Measurements from ENCODE around the gene FZD1. TPM values are rescaled to one million over a fixed set of nuclear protein-coding genes. Genes with fewer than 3 reads are reported as not detected.

Gene FZD1
- total RNA-seq, 4 donors from 2014 or later, result 25.8 to 82.0 (median 74.7) TPM

DNA sequence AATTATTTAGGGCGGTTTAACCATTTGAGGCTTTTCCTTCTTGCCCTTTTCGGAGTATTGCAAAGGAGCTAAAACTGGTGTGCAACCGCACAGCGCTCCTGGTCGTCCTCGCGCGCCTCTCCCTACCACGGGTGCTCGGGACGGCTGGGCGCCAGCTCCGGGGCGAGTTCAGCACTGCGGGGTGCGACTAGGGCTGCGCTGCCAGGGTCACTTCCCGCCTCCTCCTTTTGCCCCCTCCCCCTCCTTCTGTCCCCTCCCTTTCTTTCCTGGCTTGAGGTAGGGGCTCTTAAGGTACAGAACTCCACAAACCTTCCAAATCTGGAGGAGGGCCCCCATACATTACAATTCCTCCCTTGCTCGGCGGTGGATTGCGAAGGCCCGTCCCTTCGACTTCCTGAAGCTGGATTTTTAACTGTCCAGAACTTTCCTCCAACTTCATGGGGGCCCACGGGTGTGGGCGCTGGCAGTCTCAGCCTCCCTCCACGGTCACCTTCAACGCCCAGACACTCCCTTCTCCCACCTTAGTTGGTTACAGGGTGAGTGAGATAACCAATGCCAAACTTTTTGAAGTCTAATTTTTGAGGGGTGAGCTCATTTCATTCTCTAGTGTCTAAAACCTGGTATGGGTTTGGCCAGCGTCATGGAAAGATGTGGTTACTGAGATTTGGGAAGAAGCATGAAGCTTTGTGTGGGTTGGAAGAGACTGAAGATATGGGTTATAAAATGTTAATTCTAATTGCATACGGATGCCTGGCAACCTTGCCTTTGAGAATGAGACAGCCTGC lies 3.1 kb downstream of the FZD1 start:
- 53 to 55% methylated on average over 29 of the region's 29 CpGs for WGBS, 2 donors
- Histone ChIP-seq H3K27me3 (no peaks in the 10 kb centered on the region), H3K4me3 (peak overlapping the region; percentile 60 to 89 (median 66)), H3K36me3 (no peaks in the 10 kb centered on the region), H3K27ac (peak overlapping the region in 3 of 4 donors; percentile 57 to 99 (median 91)), H3K4me1 (peaks cover 0 to 61% (median 20%) of the 10 kb centered on the region in 4 donors), H3K9me3 (no peaks in the 10 kb centered on the region)
- peak in 1 of 2 donors; percentile 40 for DNase-seq (ENCODE audit: low spot score in 2 of 2)
- TF ChIP-seq EP300 (IDR thresholded peaks at IDR 0.05) (no peak), POLR2A (IDR thresholded peaks at IDR 0.05) (no peak)
- TF ChIP-seq, protein P1, sequence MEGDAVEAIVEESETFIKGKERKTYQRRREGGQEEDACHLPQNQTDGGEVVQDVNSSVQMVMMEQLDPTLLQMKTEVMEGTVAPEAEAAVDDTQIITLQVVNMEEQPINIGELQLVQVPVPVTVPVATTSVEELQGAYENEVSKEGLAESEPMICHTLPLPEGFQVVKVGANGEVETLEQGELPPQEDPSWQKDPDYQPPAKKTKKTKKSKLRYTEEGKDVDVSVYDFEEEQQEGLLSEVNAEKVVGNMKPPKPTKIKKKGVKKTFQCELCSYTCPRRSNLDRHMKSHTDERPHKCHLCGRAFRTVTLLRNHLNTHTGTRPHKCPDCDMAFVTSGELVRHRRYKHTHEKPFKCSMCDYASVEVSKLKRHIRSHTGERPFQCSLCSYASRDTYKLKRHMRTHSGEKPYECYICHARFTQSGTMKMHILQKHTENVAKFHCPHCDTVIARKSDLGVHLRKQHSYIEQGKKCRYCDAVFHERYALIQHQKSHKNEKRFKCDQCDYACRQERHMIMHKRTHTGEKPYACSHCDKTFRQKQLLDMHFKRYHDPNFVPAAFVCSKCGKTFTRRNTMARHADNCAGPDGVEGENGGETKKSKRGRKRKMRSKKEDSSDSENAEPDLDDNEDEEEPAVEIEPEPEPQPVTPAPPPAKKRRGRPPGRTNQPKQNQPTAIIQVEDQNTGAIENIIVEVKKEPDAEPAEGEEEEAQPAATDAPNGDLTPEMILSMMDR (IDR thresholded peaks at IDR 0.05), result no peak

DNA sequence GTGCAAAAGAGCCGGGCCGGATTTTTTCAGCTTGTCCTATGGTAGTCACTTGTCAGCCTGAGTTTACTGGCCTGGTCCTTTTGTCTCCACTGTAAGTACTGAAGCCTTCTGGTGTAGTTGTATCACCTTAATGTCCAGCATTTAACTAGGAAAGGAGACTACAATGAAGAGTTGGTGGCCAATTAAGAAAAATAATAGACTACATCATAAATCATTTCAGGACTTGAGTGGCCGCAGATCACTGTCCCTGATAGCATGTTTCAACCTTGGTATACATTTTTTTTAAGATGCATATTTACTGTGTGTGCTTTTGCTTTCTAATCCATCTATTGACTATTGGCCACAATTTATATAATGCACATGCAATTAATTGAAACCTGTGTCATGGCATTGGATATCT lies 6.1 kb downstream of the FZD1 start:
- no peak overlapping the region for H3K27ac ChIP-seq
- whole genome bisulfite sequencing, 2 donors, result 67 to 68% methylated on average over 3 of the region's 3 CpGs
- no peaks in the 10 kb centered on the region for H3K36me3 ChIP-seq
- TF ChIP-seq, protein P1 (IDR thresholded peaks at IDR 0.05), result no peak
- TF ChIP-seq POLR2A (IDR thresholded peaks at IDR 0.05) (no peak), EP300 (IDR thresholded peaks at IDR 0.05) (no peak)
- H3K27me3 ChIP-seq, result no peaks in the 10 kb centered on the region
- H3K9me3 ChIP-seq, result no peaks in the 10 kb centered on the region
- peaks cover 0 to 53% (median 20%) of the 10 kb centered on the region in 4 donors for H3K4me1 ChIP-seq
- no peak for DNase-seq (ENCODE audit: low spot score in 2 of 2)
- peak overlapping the region in 1 of 4 donors; percentile 0 for H3K4me3 ChIP-seq

DNA sequence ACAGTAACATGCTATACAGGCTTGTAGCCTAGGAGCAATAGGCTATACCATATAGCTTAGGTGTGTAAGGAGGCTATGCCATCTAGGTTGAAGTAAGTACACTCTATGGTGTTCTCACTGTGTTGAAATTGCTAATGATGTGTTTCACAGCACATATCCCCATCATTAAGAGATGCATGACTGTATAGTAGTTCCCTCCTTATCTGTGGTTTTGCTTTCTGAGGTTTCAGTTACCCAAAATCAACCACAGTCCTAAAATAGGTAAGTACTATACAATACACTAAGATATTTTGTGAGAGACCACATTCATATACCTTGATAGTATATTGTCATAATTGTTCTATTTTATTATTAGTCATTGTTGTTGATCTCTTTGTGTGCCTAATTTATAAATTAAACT lies 12.7 kb downstream of the FZD1 start:
- H3K36me3 ChIP-seq, result no peaks in the 10 kb centered on the region
- H3K9me3 ChIP-seq, result no peaks in the 10 kb centered on the region
- H3K27me3 ChIP-seq, result no peaks in the 10 kb centered on the region
- TF ChIP-seq, protein P1 (IDR thresholded peaks at IDR 0.05), result no peak
- TF ChIP-seq EP300 (IDR thresholded peaks at IDR 0.05) (no peak), POLR2A (IDR thresholded peaks at IDR 0.05) (no peak)
- H3K27ac ChIP-seq, result no peak overlapping the region
- DNase-seq (ENCODE audit: low spot score in 2 of 2), result no peak
- H3K4me3 ChIP-seq, result no peak overlapping the region
- H3K4me1 ChIP-seq, result no peaks in the 10 kb centered on the region

DNA sequence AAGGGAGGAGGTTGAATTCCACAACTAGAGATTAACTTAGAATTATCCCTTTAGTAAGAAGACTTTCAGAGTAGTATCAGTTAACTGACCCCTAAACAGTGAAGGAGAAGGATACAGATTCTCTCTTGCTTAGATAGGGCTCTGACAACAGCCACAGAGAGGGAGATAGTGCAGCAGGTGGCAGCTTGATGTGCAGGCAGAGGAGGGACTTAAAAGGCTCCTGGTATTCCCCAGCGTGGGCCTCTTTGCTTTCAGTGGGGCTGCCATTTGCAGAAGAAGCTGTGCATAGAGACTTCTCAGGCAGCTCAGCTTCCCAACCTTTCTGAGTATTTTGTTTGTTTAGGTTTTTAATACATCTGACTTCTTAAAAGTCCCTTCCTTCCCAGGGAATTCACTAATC lies 16.0 kb downstream of the FZD1 start:
- Histone ChIP-seq H3K9me3 (no peaks in the 10 kb centered on the region), H3K36me3 (no peaks in the 10 kb centered on the region), H3K27me3 (no peaks in the 10 kb centered on the region), H3K27ac (no peak overlapping the region), H3K4me1 (peaks cover 0 to 2% (median 0%) of the 10 kb centered on the region in 4 donors), H3K4me3 (no peak overlapping the region)
- 74 to 79% methylated on average over 1 of the region's 1 CpG for WGBS, 2 donors
- DNase-seq (ENCODE audit: low spot score in 2 of 2), result no peak
- TF ChIP-seq POLR2A (IDR thresholded peaks at IDR 0.05) (no peak), EP300 (IDR thresholded peaks at IDR 0.05) (no peak)
- TF ChIP-seq, protein P1 (IDR thresholded peaks at IDR 0.05), result no peak

DNA sequence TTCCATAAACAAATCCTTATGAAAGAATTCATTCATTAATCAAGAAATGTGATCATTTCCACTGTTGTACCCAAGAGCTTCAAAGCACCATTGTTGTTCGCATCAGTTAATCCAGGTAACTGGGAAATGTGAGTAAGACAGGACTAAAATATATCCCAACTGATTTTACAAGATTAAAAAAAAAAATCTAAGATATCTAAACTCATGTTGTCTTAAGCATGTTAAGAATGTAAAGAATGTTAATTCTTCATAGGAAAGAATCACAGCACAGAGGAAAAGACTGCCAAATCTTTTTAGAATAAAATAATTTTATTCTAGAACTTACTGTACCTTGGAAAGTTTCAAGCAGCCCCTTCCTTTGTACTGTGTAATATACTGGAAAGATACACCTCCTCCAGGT lies 16.4 kb downstream of the FZD1 start:
- no peak for DNase-seq (ENCODE audit: low spot score in 2 of 2)
- no peaks in the 10 kb centered on the region for H3K27me3 ChIP-seq
- no peaks in the 10 kb centered on the region for H3K9me3 ChIP-seq
- H3K27ac ChIP-seq, result no peak overlapping the region
- peaks cover 0 to 6% (median 0%) of the 10 kb centered on the region in 4 donors for H3K4me1 ChIP-seq
- 69 to 84% methylated on average over 1 of the region's 1 CpG for WGBS, 2 donors
- TF ChIP-seq EP300 (IDR thresholded peaks at IDR 0.05) (no peak), POLR2A (IDR thresholded peaks at IDR 0.05) (no peak)
- TF ChIP-seq, protein P1 (IDR thresholded peaks at IDR 0.05), result no peak
- H3K36me3 ChIP-seq, result no peaks in the 10 kb centered on the region
- no peak overlapping the region for H3K4me3 ChIP-seq
